Panc1 (cell line): ENCODE results near the gene SLC35F1. TPM values are rescaled to one million over a fixed set of nuclear protein-coding genes. Genes with fewer than 3 reads are reported as not detected.

Experiments used
- ATAC-seq: fragments of 200-7000 bp; cut with Tn5 transposase; 2 replicates; pipeline ENCODE4 v1.9.1; 2020; ENCODE audit warnings: mild to moderate bottlenecking, moderate library complexity
- BruUV-seq: library from RNA; stranded (reverse); fragments of 400-500 nt; replicated peaks from 2 replicates; lab custom pipeline; 2021; lab: Mats Ljungman, UMichigan
- CTCF ChIA-PET: fragments of 300-600 bp; sonication (Branson Sonifier 250); formaldehyde crosslinking; loops from one replicate; lab custom pipeline; 2022; ENCODE audit warnings: antibody characterized with exemption; lab: Charles Lee
- POLR2A ChIA-PET: fragments of 300-600 bp; sonication (Branson Sonifier 250); formaldehyde crosslinking; loops from one replicate; lab custom pipeline; 2022; ENCODE audit warnings: antibody characterized with exemption; lab: Charles Lee
- DNase-seq: peaks from one replicate; pipeline ENCODE4 v3.0.0-alpha.2; 2010; ENCODE audit warnings: low read depth, low spot score
- H3K27ac ChIP-seq: 2 replicates; pipeline ENCODE4 v1.5.1; 2011; ENCODE audit warnings: mild to moderate bottlenecking, low read length, inconsistent platforms
- H3K27me3 ChIP-seq: fragments of 200-500 bp; sonication (Bioruptor generic); 2 replicates; pipeline ENCODE4 v1.6.0; 2014; ENCODE audit warnings: low read length, inconsistent platforms; ENCODE audit not compliant: control insufficient read depth, insufficient read depth
- H3K36me3 ChIP-seq: fragments of 200-500 bp; sonication (Bioruptor generic); 2 replicates; pipeline ENCODE4 v1.5.1; 2014; ENCODE audit warnings: inconsistent platforms, mild to moderate bottlenecking, low read length, moderate library complexity; ENCODE audit not compliant: control insufficient read depth, insufficient read depth
- H3K4me1 ChIP-seq: 2 replicates; pipeline ENCODE4 v1.5.1; 2011; ENCODE audit warnings: inconsistent platforms, mild to moderate bottlenecking, low read length, moderate library complexity; ENCODE audit not compliant: control insufficient read depth, insufficient read depth
- H3K4me3 ChIP-seq, 2 experiments: 2 replicates each; pipeline ENCODE4 v1.5.1; 2011 to 2012; ENCODE audit warnings: low read depth in 2 of 2, low read length in 2 of 2, mild to moderate bottlenecking in 2 of 2, inconsistent platforms in 1 of 2, moderate library complexity in 1 of 2
- H3K9me3 ChIP-seq: fragments of 200-500 bp; sonication (Bioruptor generic); 2 replicates; pipeline ENCODE4 v1.5.1; 2014; ENCODE audit warnings: low read depth, mild to moderate bottlenecking, inconsistent platforms, low read length, moderate library complexity; ENCODE audit not compliant: control insufficient read depth, insufficient read depth
- POLR2AphosphoS5 ChIP-seq: IDR thresholded peaks from 2 replicates; pipeline ENCODE4 v1.6.1; 2012; ENCODE audit warnings: mild to moderate bottlenecking, low read depth, low read length, moderate library complexity
- SIN3A ChIP-seq: IDR thresholded peaks from 2 replicates; pipeline ENCODE4 v1.6.1; 2012; ENCODE audit warnings: low read depth, mild to moderate bottlenecking, low read length, moderate library complexity, borderline replicate concordance; ENCODE audit not compliant: insufficient read depth
- TCF7L2 ChIP-seq: IDR thresholded peaks from 2 replicates; pipeline ENCODE4 v1.6.1; 2011; ENCODE audit warnings: mild to moderate bottlenecking, low read depth, low read length, inconsistent platforms
- in situ Hi-C: cut with HindIII; loops from 2 replicates; pipeline ENCODE4 v1.10.0; 2016; ENCODE audit warnings: low sequenced_read_pairs, low pct_unique_long_range_greater_than_20kb
- intact Hi-C: fragments of 100-400 bp; cut with micrococcal nuclease; formaldehyde crosslinking; loops from one replicate; pipeline ENCODE4 v1.10.0; 2022; ENCODE audit not compliant: unreplicated experiment
- total RNA-seq: library from RNA; stranded (reverse); gene quantifications from one replicate; pipeline ENCODE4 v1.2.1, GENCODE V29; 2021; ENCODE audit not compliant: unreplicated experiment
- TF ChIP-seq, protein P1 (sequence below), 2 experiments: IDR thresholded peaks; 2 replicates each; pipeline ENCODE4 v1.6.1; 2011 to 2012; ENCODE audit warnings: low read depth in 2 of 2, control low read depth in 1 of 2, low read length in 1 of 2, mild to moderate bottlenecking in 1 of 2, moderate library complexity in 1 of 2; ENCODE audit not compliant: insufficient read depth in 1 of 2
- TF ChIP-seq, protein P2 (sequence below): fragments of 450-650 bp; IDR thresholded peaks from 2 replicates; pipeline ENCODE4 v1.5.1; 2017; ENCODE audit warnings: mild to moderate bottlenecking

The SLC35F1 gene
- total RNA-seq, 1 experiment from 2014 or later: not detected

DNA sequence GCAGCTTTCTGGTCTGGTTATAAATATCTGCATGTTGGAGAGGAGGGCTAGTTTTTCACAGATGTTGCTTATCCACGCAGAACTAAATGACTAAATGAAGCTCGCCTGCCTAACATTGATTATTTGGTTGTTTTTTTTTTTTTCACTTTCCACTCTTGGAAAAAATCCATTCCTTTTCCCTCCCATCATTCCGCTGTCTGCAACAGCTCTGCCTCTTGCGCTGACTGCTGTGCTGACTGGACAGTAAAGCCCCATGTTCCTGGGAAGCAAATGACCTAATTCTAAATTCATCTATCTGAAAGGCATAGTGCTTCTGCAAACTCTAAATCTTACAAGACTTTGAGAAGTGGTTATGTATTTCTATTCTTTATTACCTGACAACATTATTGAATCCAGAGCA lies 385.5 kb downstream of the SLC35F1 start:
- Histone ChIP-seq H3K4me3 (no peak overlapping the region), H3K36me3 (no peaks in the 10 kb centered on the region), H3K9me3 (no peaks in the 10 kb centered on the region), H3K4me1 (no peaks in the 10 kb centered on the region), H3K27me3 (no peaks in the 10 kb centered on the region), H3K27ac (no peak overlapping the region)
- ATAC-seq (no peak), DNase-seq (no peak)
- TF ChIP-seq SIN3A: no peak
- TF ChIP-seq, protein P1, sequence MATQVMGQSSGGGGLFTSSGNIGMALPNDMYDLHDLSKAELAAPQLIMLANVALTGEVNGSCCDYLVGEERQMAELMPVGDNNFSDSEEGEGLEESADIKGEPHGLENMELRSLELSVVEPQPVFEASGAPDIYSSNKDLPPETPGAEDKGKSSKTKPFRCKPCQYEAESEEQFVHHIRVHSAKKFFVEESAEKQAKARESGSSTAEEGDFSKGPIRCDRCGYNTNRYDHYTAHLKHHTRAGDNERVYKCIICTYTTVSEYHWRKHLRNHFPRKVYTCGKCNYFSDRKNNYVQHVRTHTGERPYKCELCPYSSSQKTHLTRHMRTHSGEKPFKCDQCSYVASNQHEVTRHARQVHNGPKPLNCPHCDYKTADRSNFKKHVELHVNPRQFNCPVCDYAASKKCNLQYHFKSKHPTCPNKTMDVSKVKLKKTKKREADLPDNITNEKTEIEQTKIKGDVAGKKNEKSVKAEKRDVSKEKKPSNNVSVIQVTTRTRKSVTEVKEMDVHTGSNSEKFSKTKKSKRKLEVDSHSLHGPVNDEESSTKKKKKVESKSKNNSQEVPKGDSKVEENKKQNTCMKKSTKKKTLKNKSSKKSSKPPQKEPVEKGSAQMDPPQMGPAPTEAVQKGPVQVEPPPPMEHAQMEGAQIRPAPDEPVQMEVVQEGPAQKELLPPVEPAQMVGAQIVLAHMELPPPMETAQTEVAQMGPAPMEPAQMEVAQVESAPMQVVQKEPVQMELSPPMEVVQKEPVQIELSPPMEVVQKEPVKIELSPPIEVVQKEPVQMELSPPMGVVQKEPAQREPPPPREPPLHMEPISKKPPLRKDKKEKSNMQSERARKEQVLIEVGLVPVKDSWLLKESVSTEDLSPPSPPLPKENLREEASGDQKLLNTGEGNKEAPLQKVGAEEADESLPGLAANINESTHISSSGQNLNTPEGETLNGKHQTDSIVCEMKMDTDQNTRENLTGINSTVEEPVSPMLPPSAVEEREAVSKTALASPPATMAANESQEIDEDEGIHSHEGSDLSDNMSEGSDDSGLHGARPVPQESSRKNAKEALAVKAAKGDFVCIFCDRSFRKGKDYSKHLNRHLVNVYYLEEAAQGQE (IDR thresholded peaks at IDR 0.05; ENCODE audit: insufficient read depth in 1 of 2, low read depth in 2 of 2, low read length in 1 of 2): no peak
- no TSS peak for BruUV-seq
- intact Hi-C loops (no loop called here), in situ Hi-C loops (no loop called here)
- ChIA-PET POLR2A (no interaction called here), CTCF (interaction anchor here (1.2 kb wide), 1 partner anchor 10 kb away, joined by 3 read pairs; no protein-coding TSS in a partner anchor)

DNA sequence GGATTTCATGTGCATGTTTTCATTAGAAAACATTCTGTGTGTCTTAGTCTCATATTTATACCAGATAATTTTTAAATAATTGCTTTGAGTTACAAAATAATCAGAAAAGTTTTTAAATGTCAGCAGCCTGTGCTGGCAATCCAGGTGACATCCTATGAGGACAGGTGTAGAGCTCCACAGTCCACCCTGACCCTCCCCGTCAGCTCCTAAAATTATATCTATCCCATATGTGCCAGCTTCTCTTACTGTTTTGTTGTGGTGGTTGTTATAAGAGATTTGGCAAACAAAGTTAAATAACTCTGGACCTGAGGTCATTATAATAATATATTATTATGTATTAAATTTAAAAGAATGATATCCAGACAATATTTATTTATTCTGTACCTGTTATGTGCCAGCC lies 387.8 kb downstream of the SLC35F1 start:
- Histone ChIP-seq H3K4me1 (no peaks in the 10 kb centered on the region), H3K27me3 (no peaks in the 10 kb centered on the region), H3K27ac (no peak overlapping the region), H3K4me3 (no peak overlapping the region), H3K36me3 (no peaks in the 10 kb centered on the region), H3K9me3 (no peaks in the 10 kb centered on the region)
- intact Hi-C loops: no loop called here
- in situ Hi-C loops: no loop called here
- POLR2A ChIA-PET: no interaction called here
- CTCF ChIA-PET: no interaction called here
- BruUV-seq: no TSS peak
- DNase-seq: no peak
- TF ChIP-seq TCF7L2: no peak
- TF ChIP-seq, protein P2, sequence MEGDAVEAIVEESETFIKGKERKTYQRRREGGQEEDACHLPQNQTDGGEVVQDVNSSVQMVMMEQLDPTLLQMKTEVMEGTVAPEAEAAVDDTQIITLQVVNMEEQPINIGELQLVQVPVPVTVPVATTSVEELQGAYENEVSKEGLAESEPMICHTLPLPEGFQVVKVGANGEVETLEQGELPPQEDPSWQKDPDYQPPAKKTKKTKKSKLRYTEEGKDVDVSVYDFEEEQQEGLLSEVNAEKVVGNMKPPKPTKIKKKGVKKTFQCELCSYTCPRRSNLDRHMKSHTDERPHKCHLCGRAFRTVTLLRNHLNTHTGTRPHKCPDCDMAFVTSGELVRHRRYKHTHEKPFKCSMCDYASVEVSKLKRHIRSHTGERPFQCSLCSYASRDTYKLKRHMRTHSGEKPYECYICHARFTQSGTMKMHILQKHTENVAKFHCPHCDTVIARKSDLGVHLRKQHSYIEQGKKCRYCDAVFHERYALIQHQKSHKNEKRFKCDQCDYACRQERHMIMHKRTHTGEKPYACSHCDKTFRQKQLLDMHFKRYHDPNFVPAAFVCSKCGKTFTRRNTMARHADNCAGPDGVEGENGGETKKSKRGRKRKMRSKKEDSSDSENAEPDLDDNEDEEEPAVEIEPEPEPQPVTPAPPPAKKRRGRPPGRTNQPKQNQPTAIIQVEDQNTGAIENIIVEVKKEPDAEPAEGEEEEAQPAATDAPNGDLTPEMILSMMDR: no peak
- TF ChIP-seq, protein P1 (IDR thresholded peaks at IDR 0.05; ENCODE audit: insufficient read depth in 1 of 2, low read depth in 2 of 2, low read length in 1 of 2): no peak
- no peak for TF ChIP-seq SIN3A
- TF ChIP-seq POLR2AphosphoS5: no peak
- no peak for ATAC-seq
